GM19239 (cell line): Measurements from ENCODE around the gene C19orf33.

ENCODE experiments used
- DNase-seq: peaks from one replicate; pipeline ENCODE4 v3.0.0; 2011; ENCODE audit warnings: low spot score; ENCODE audit not compliant: insufficient read length
- FAIRE-seq: peaks from 2 replicates; lab custom pipeline; 2011; peaks lifted over from hg19 to GRCh38; lab: Jason Lieb, UNC

The C19orf33 gene

DNA sequence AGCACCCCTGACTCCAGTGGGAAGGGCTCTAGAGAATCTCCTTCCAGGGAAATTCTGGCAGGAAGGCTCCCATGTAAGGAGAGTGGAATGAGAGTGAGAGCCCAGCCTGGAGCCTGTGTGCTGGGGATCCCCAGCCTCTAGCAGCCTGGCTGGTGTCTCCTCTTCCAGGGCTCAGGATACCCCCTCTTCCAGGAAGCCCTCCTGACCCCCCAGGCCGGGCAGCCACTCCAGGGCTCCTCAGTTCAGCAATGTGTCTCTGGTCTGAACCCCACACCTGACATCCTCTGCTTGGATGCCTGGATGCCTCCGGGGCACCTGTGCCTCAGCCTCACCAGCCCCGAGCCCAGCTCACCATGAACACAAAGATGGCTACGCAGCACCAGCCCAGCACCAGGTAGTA lies 3.0 kb downstream of the C19orf33 start:
- FAIRE-seq = no peak

GRCh38 chr19:38307597-38307996 lies 3.5 kb downstream of the C19orf33 start:
- FAIRE-seq (no peak), DNase-seq (no peak)

More for the DNA sequence above, 3.0 kb downstream of the C19orf33 start:
- no peak for DNase-seq

DNA sequence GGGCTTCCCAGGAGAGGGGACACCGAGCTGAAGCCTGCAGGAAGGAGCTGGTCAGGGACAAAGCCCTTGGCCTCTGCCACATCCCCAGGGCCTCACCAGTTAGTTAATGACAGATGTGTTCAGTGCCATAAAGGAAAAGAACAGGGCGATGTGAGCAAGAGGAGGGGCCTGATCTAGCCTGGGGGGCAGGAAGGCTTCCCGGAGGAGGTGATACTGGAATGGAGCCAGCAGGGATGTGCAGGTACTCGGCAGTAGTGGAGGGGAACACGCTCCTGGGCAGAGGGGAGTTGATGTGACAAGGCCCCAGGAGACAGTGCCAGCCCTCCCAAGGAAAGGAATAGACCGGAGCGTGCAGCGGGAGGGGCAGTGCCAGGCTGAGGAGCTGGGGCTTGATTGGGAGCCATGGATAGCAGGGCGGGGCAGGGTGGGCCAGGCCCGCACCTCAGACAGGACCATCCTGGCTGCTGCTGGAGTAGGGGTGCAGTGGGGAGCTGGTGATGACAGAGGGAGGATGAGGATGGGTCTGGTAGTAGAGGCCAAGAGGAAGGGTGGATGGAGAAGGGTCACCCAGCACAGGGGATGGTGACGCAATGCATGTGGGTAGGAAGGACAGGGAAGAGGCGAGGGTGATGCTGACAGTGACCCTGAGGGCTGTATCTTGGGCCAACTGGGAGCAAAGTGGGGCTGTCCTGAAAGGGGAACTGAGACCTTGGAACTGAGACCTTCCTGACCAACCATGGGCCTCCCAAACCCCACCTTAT lies 4.1 kb downstream of the C19orf33 start:
- no peak for DNase-seq
- FAIRE-seq = no peak

DNA sequence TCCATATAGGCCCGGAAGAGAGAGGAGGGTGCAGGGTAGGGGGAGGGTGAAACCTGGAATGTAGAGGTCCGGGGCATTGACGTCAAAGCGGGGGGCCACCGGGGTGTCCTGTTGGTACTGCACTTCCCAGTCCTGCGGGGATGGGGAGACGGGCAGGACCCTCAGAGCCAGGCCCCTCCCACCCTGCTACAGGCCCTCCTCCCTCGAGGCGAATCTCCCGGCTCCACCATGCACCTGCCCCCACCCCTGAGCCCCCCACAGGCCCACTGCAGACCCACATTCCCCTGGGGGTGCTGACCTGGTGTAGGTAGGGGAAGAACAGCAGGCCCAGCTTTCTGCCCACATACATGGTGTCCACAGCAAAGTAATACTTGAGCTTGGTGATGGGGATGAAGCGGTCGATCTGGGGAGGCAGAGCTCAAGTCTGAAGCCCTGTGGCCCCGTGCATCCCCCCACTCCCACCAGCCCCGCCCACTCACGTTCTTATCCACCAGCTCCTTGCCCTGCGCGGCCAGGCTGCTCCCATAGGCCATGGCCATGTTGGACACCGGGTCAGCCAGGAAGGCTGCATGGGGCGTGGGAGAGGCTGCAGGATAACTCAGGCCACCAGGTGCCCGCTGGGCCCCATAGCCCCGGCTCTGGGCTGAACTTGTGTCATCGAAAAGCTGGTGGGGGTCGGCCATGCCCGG lies 5.0 kb downstream of the C19orf33 start:
- FAIRE-seq (no peak), DNase-seq (no peak)

- DNase-seq (no peak), FAIRE-seq (no peak)
These were observed 5.7 kb downstream of the C19orf33 start for GRCh38 chr19:38309615-38310278.

DNA sequence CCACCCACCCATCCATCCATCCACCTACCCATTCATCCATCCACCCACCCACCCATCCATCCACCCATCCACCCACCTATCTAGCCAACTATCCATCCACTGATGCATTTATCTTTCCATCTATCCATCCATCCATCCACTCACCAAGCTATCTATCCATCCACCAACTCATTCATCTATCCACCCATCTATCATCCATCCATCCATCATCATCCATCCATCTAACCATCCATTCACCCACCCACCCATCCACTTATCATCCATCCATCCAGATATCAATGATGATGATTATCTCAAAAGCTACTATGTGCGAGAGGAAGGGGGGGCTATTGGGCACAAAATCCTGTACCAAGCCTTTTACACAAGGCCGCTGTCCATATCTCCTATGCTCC lies 6.2 kb downstream of the C19orf33 start:
- FAIRE-seq = no peak
- no peak for DNase-seq

GRCh38 chr19:38310986-38311385 lies 6.9 kb downstream of the C19orf33 start:
- DNase-seq (no peak), FAIRE-seq (no peak)

DNA sequence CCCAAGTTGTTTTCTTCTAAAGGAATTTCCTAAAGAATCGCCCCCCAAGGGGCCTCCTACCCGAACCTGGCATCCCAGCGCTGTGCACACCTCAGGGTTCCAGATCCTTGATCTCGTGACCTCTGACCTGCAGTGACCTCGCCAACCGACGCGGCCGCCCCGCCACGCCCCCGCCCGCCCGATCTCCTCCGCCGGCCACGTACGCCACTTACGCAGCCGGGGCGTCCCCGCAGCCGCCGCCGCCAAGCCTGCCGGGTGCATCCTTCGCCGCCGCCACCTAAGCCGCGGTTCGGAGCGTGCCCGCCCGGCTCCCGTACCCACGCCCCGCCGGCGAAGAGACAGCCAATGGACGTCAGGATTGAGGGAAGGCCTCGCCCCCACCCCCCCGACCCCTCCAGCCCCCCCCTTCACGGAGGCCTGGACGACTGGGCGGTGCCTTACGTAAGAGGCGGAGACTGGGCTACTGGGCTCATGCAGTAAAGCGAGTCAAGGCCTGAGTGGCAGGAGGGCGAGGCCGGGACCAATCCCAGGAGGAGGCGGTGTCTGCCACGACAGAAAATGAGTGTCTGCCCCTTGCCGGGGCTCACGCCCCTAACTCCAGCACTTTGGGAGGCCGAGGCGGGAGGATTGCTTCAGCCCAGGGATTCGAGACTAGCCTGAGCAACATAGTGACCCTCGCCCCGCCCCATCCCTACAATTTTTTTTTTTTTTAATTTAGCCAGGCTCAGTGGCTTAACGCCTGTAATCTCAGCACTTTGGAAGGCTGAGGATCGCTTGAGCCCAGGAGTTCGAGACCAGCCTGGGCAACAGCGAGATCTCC lies 11.8 kb downstream of the C19orf33 start, which contains the start of gene YIF1B:
Gene YIF1B (minus strand): TSS at position 291 of the 820 bp plus-strand sequence. CDS start 30 bp downstream, at position 261.
- peak; percentile 98 for DNase-seq

GRCh38 chr19:38316477-38317067 lies 12.5 kb downstream of the C19orf33 start:
- FAIRE-seq (no peak), DNase-seq (no peak)

More for the DNA sequence above, 11.8 kb downstream of the C19orf33 start, which contains the start of gene YIF1B:
- FAIRE-seq = peak; percentile 87

DNA sequence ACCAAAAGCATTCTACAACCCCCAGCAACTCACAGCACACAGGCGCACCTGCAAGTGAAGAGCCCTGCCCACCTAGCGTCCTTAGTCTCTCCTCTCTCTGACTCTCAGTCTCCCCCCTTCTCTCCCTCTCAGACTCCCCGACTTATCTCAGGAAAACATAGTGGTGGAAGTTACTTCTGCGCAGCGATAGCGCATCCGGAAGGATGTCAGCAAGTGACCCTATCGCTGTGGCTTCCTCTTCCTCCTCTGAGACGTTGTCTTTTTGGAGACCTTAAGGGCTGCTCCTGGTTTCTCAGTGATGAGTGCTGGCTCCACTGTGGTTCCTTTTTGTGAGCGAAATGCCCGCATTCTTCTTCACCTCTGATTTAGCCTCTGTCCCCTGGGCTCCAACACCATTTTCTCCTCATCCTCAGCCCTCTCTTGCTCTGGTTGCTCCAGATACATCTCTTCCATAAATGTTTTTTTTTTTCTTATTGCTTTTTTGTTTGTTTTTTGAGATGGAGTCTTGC lies 13.1 kb downstream of the C19orf33 start:
- DNase-seq (no peak), FAIRE-seq (no peak)

DNA sequence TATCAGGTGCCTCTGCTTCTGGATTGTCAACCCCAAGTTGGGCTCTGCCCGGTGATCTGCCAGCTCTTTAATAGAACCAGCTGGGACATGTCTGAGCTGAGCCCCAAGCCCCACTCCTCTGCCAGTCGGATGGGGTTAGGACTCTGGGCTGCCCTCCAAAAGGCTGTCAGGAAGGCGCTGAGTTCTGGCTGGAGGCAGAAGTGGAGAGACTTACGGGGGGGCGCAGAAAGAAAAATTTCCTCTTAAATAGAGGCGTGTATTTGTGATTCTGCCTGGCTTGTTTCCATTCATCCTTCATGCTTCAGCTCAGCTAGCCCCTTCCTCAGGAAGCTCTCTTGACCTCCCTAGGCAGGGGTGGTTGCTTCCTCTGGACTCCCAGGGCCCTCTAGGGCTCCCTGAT lies 14.6 kb downstream of the C19orf33 start:
- DNase-seq (no peak), FAIRE-seq (no peak)

DNA sequence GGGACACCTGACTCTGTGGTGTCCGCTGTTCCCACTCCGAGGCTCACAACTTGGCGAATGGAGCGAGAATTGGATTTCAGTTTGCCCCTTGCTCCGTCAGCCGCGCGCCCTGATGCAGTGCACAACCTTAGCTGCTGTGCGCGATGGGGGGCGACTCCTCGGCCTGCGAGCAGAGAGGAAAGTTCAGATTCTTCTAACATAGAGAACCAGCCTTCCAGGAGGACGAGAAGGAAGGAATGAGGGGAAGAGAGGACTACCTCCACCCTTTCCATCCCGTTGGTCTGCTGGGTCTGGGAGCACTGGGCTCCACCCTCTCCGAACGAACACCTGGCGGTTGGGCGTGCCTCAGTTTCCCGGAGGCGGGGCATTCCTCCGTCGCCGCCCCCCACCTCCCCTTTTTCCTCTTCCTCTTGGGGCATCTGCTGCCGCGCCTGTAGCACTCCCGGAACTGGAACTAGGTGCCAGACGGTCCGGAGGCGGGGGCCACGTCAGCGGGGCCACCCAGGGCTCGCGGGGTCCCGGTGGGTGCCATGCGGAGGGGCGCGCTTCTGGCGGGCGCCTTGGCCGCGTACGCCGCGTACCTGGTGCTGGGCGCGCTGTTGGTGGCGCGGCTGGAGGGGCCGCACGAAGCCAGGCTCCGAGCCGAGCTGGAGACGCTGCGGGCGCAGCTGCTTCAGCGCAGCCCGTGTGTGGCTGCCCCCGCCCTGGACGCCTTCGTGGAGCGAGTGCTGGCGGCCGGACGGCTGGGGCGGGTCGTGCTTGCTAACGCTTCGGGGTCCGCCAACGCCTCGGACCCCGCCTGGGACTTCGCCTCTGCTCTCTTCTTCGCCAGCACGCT lies 15.6 kb downstream of the C19orf33 start, which contains the start of gene KCNK6:
Gene KCNK6 (plus strand): TSS at position 425 of the 838 bp plus-strand sequence. CDS start 106 bp downstream, at position 531.
- DNase-seq (no peak), FAIRE-seq (no peak)

- FAIRE-seq (no peak), DNase-seq (no peak)
These were observed 16.9 kb downstream of the C19orf33 start for GRCh38 chr19:38320969-38321339.

DNA sequence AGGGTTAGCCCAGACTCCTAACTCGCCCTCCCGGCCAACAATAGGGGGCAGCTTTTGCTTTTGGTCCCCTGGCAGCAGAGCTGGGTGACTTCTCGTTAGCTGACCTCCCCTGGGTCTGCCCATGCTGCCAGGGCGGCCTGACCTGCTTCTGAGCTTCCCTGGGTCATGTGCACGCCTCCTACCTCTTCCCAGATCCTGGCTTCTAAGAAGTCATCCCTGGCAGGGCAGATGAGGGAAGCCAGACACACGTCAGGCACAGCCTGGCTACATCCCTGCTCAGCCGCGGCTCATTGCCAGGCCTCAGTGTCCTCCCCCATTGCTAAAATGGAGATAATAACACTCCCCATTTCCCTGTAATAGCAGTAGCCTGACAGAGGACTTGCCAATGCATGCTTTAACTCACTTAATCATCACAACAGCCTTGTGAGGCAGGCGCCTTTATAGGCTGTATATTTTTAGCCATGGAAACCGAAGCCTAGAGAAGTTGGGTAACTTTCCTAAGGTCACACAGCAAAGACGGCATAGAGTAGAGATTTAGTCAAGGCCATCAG lies 17.7 kb downstream of the C19orf33 start:
- DNase-seq (no peak), FAIRE-seq (no peak)

- DNase-seq (no peak), FAIRE-seq (no peak)
These were observed 19.2 kb downstream of the C19orf33 start for GRCh38 chr19:38323291-38323690.

- DNase-seq (no peak), FAIRE-seq (no peak)
These were observed 20.4 kb downstream of the C19orf33 start for GRCh38 chr19:38324431-38324830.

DNA sequence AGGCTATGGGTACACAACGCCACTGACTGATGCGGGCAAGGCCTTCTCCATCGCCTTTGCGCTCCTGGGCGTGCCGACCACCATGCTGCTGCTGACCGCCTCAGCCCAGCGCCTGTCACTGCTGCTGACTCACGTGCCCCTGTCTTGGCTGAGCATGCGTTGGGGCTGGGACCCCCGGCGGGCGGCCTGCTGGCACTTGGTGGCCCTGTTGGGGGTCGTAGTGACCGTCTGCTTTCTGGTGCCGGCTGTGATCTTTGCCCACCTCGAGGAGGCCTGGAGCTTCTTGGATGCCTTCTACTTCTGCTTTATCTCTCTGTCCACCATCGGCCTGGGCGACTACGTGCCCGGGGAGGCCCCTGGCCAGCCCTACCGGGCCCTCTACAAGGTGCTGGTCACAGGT lies 22.5 kb downstream of the C19orf33 start:
- DNase-seq (no peak), FAIRE-seq (no peak)

- DNase-seq (no peak), FAIRE-seq (no peak)
These were observed 25.6 kb downstream of the C19orf33 start for GRCh38 chr19:38329651-38330050.
